HepG2 (cell line): ENCODE data around the gene ZNF195. TPM values are rescaled to one million over a fixed set of nuclear protein-coding genes. Genes with fewer than 3 reads are reported as not detected.

Experiments
- CEBPZ ChIP-seq: IDR thresholded peaks from 2 replicates; pipeline ENCODE4 v1.6.1; 2012; ENCODE audit warnings: low read length, improper control_type of control experiment
- DR1 ChIP-seq: sonication (generic); formaldehyde crosslinking; IDR thresholded peaks from 2 replicates; pipeline ENCODE4 v1.8.0; 2021; ENCODE audit warnings: mild to moderate bottlenecking, missing genetic modification reagents, inconsistent platforms
- FOXK1 ChIP-seq: sonication (generic); formaldehyde crosslinking; IDR thresholded peaks from 2 replicates; pipeline ENCODE4 v1.4.0; 2020; ENCODE audit warnings: low read depth, missing genetic modification reagents, borderline replicate concordance
- GTF2F1 ChIP-seq: fragments of 150-350 bp; IDR thresholded peaks from 2 replicates; pipeline ENCODE4 v1.6.1; 2014; ENCODE audit warnings: low read length
- MLLT10 ChIP-seq: sonication (generic); formaldehyde crosslinking; IDR thresholded peaks from 2 replicates; pipeline ENCODE4 v1.4.0; 2020; ENCODE audit warnings: missing genetic modification reagents
- TBL1XR1 ChIP-seq: fragments of 150-350 bp; IDR thresholded peaks from 2 replicates; pipeline ENCODE4 v1.6.1; 2014; ENCODE audit warnings: borderline replicate concordance, low read length; ENCODE audit not compliant: partially characterized antibody
- TCF7 ChIP-seq: sonication (generic); IDR thresholded peaks from 2 replicates; pipeline ENCODE4 v1.6.1; 2016; ENCODE audit warnings: antibody characterized with exemption, low read depth
- TOE1 ChIP-seq: sonication (generic); formaldehyde crosslinking; IDR thresholded peaks from 2 replicates; pipeline ENCODE4 v1.4.0; 2020; ENCODE audit warnings: mild to moderate bottlenecking, missing genetic modification reagents
- ZC3H4 ChIP-seq: sonication (generic); formaldehyde crosslinking; IDR thresholded peaks from 2 replicates; pipeline ENCODE4 v1.4.0; 2020; ENCODE audit warnings: missing genetic modification reagents, borderline replicate concordance
- ZGPAT ChIP-seq: IDR thresholded peaks from 2 replicates; pipeline ENCODE4 v1.6.1; 2016; ENCODE audit warnings: mild to moderate bottlenecking
- ZNF530 ChIP-seq: sonication (generic); formaldehyde crosslinking; IDR thresholded peaks from 2 replicates; pipeline ENCODE4 v1.5.0; 2020; ENCODE audit warnings: low read depth, mild to moderate bottlenecking, missing genetic modification reagents
- ZNF546 ChIP-seq: sonication (generic); formaldehyde crosslinking; conservative IDR thresholded peaks from 2 replicates; pipeline ENCODE4 v1.8.1; 2023; ENCODE audit warnings: mild to moderate bottlenecking, missing genetic modification reagents
- ZNF552 ChIP-seq: sonication (generic); formaldehyde crosslinking; IDR thresholded peaks from 2 replicates; pipeline ENCODE4 v1.9.0; 2022; ENCODE audit warnings: missing genetic modification reagents, mild to moderate bottlenecking, borderline replicate concordance
- ZNF598 ChIP-seq: sonication (generic); formaldehyde crosslinking; IDR thresholded peaks from 2 replicates; pipeline ENCODE4 v1.5.1; 2020; ENCODE audit warnings: mild to moderate bottlenecking, missing genetic modification reagents, borderline replicate concordance
- ZNF737 ChIP-seq: sonication (generic); formaldehyde crosslinking; IDR thresholded peaks from 2 replicates; pipeline ENCODE4 v1.5.0; 2020; ENCODE audit warnings: missing genetic modification reagents, mild to moderate bottlenecking, borderline replicate concordance
- ZNF878 ChIP-seq: sonication (generic); formaldehyde crosslinking; IDR thresholded peaks from 2 replicates; pipeline ENCODE4 v1.8.1; 2023; ENCODE audit warnings: mild to moderate bottlenecking, missing genetic modification reagents, moderate library complexity
- ZSCAN30 ChIP-seq: sonication (generic); formaldehyde crosslinking; IDR thresholded peaks from 2 replicates; pipeline ENCODE4 v1.5.0; 2020; ENCODE audit warnings: mild to moderate bottlenecking, missing genetic modification reagents
- polyA plus RNA-seq, 8 experiments: library from polyadenylated mRNA; depleted of rRNA in 3 of 8; stranded (reverse) in 7 of 8; unstranded in 1 of 8; fragments of >200 nt; fragmentation: Illumina TruSeq in 4 of 8; extraction: Trizol in 4 of 8; gene quantifications; 2 replicates each; pipeline versions ENCODE4 v1.2.1 to v1.2.3, GENCODE V29; 2011 to 2016; ENCODE audit warnings: low read depth in 4 of 8, missing spikeins in 1 of 8, mixed read lengths in 1 of 8; ENCODE audit not compliant: insufficient read depth in 1 of 8
- total RNA-seq, 5 experiments: library from RNA; depleted of rRNA; stranded (reverse); fragments of >200 nt; fragmentation: Illumina TruSeq; extraction: Trizol; gene quantifications; 2 replicates each; pipeline ENCODE4 v1.2.3, GENCODE V29; 2016; ENCODE audit warnings: low read depth in 1 of 5
- TF ChIP-seq, protein P1 (sequence below): sonication (generic); formaldehyde crosslinking; IDR thresholded peaks from 2 replicates; pipeline ENCODE4 v1.9.0; 2021; ENCODE audit warnings: missing genetic modification reagents, borderline replicate concordance
- TF ChIP-seq, protein P2 (sequence below): sonication (generic); formaldehyde crosslinking; IDR thresholded peaks from 2 replicates; pipeline ENCODE4 v1.5.0; 2020; ENCODE audit warnings: mild to moderate bottlenecking, missing genetic modification reagents, moderate library complexity

The ZNF195 gene
- total and polyA plus RNA-seq, 2 of the 13 experiments (the other 11 are each of a cell fraction or from before 2014, with no cell fraction given), result 17.3 to 31.4 TPM

GRCh38 chr11:3378426-3379423 is at the start of gene ZNF195 (continued):
- TF ChIP-seq TOE1 (CRISPR knock-in tag) (no peak), CEBPZ (no peak), ZNF530 (no peak), ZNF552 (CRISPR knock-in tag) (no peak), ZSCAN30 (CRISPR knock-in tag) (no peak), ZNF598 (CRISPR knock-in tag) (no peak), ZNF737 (CRISPR knock-in tag) (no peak), ZNF546 (CRISPR knock-in tag) (no peak), ZC3H4 (no peak), MLLT10 (CRISPR knock-in tag) (no peak), TBL1XR1 (no peak), DR1 (CRISPR knock-in tag) (peak; percentile 38), TCF7 (no peak), ZGPAT (CRISPR knock-in tag) (peak; percentile 84; the same call in 1 of the 2 replicates), FOXK1 (CRISPR knock-in tag) (peak; percentile 54; the same call in 1 of the 2 replicates), GTF2F1 (no peak), ZNF878 (CRISPR knock-in tag) (no peak)
- TF ChIP-seq, protein P1, sequence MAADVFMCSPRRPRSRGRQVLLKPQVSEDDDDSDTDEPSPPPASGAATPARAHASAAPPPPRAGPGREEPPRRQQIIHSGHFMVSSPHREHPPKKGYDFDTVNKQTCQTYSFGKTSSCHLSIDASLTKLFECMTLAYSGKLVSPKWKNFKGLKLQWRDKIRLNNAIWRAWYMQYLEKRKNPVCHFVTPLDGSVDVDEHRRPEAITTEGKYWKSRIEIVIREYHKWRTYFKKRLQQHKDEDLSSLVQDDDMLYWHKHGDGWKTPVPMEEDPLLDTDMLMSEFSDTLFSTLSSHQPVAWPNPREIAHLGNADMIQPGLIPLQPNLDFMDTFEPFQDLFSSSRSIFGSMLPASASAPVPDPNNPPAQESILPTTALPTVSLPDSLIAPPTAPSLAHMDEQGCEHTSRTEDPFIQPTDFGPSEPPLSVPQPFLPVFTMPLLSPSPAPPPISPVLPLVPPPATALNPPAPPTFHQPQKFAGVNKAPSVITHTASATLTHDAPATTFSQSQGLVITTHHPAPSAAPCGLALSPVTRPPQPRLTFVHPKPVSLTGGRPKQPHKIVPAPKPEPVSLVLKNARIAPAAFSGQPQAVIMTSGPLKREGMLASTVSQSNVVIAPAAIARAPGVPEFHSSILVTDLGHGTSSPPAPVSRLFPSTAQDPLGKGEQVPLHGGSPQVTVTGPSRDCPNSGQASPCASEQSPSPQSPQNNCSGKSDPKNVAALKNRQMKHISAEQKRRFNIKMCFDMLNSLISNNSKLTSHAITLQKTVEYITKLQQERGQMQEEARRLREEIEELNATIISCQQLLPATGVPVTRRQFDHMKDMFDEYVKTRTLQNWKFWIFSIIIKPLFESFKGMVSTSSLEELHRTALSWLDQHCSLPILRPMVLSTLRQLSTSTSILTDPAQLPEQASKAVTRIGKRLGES (CRISPR knock-in tag), result no peak
- TF ChIP-seq, protein P2, sequence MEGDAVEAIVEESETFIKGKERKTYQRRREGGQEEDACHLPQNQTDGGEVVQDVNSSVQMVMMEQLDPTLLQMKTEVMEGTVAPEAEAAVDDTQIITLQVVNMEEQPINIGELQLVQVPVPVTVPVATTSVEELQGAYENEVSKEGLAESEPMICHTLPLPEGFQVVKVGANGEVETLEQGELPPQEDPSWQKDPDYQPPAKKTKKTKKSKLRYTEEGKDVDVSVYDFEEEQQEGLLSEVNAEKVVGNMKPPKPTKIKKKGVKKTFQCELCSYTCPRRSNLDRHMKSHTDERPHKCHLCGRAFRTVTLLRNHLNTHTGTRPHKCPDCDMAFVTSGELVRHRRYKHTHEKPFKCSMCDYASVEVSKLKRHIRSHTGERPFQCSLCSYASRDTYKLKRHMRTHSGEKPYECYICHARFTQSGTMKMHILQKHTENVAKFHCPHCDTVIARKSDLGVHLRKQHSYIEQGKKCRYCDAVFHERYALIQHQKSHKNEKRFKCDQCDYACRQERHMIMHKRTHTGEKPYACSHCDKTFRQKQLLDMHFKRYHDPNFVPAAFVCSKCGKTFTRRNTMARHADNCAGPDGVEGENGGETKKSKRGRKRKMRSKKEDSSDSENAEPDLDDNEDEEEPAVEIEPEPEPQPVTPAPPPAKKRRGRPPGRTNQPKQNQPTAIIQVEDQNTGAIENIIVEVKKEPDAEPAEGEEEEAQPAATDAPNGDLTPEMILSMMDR (CRISPR knock-in tag), result 0 out of 2 replicates have a peak, but pooled peaks have one; percentile 11
